ENCODE measurements around the gene SMARCC1.
"Not testable (repeated sequence)": the region's sequence is repeated elsewhere in the genome, so short reads cannot be mapped to it uniquely, and the experiment has no call there.

Gene SMARCC1

GRCh38 chr3:47772047-47772446 lies 9.6 kb downstream of the SMARCC1 start:
- no peak for ATAC-seq
- DNase-seq, result no peak

DNA sequence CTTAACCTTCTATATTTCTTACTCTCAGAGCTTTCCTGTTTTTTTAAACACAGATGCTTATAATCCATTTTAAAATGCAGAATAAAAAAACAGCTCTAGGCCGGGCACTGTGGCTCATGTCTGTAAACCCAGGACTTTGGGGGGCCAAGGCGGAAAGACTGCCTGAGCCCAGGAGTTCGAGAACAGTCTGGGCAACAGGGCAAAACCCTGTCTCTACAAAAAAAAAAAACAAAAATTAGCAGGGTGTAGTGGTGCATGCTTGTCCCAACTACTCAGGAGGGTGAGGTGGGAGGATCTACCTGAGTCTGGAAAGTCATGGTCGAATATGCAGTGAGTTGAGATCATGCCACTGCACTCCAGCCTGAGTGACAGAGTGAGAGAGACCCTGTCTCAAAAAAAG lies 15.5 kb downstream of the SMARCC1 start:
- no peak for DNase-seq
- ATAC-seq, result no peak

GRCh38 chr3:47762233-47762632 lies 19.5 kb downstream of the SMARCC1 start:
- DNase-seq (no peak), ATAC-seq (no peak)

DNA sequence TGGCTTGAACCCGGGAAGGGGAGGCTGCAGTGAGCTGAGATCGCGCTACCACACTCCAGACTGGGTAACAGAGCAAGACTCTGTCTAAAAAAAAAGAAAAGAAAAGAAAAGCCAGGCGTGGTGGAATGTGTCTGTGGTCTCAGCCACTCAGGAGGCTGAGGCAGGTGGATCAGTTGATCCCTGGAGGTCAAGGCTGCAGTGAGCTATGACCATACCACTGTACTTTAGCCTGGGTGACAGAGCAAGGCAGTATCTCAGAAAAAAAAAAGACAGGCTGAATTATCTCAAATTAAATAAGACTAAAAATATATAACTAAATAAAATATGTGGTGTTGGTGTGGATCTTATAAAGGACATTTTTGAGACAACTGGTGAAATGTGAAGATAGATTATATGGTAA lies 20.6 kb downstream of the SMARCC1 start:
- DNase-seq (no peak), ATAC-seq (no peak)

GRCh38 chr3:47760207-47760606 lies 21.5 kb downstream of the SMARCC1 start:
- ATAC-seq, DNase-seq: not testable (repeated sequence)

DNA sequence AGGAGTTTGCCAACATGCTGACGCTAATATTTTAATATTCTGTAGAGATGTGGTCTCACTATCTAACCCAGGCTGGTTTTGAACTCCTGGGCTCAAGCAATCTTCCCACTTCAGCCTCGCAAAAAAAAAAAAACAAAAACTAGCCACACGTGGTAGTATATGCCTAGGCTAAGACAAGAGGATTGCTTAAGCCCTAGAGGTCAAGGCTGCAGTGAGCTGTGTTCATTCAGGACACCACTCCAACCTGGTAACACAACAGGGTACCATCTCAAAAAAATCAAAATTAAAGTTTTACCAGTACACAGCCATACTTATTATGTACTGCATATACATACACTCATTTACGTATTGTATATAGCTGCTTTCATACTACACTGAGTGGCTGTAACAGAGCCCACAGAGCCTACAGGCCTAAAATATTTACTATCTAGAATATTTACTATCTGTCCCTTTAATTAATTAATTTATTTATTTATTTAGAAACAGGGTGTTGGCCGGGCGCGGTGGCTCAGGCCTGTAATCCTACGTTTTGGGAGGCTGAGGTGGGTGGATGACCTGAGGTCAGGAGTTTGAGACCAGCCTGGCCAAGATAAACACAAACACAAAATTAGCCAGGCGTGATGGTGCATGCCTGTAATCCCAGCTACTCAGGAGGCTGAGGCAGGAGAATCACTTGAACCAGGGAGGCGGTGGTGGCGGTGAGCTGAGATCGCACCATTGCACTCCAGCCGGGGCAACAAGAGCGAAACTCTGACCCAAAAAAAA lies 23.2 kb downstream of the SMARCC1 start:
- no peak for DNase-seq

GRCh38 chr3:47752716-47753115 lies 29.0 kb downstream of the SMARCC1 start:
- DNase-seq (no peak), ATAC-seq (no peak)

More for the DNA sequence above, 23.2 kb downstream of the SMARCC1 start:
- no peak for ATAC-seq

GRCh38 chr3:47750811-47751354 lies 30.8 kb downstream of the SMARCC1 start:
- not testable (repeated sequence) for DNase-seq, ATAC-seq

GRCh38 chr3:47747558-47747957 lies 34.1 kb downstream of the SMARCC1 start:
- DNase-seq (no peak), ATAC-seq (no peak)

GRCh38 chr3:47746264-47746663 lies 35.4 kb downstream of the SMARCC1 start:
- no peak for DNase-seq
- no peak for ATAC-seq

DNA sequence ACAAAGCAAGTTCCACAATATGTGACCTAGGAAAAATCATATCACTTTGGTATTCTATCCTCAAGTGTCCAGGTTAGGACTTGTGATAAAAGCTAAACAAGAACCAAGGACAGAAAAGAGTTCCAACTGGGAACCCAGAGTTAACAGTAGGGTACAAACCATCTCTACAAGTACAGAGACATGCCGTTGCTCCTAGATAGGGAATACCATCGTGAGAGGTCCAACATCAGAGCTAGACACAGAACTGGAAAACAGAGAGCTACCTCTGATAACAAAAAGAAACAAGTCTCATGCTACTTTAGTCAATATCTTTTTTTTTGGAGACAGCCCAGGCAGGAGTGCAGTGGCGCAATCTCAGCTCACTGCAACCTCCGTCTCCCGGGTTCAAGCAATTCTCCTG lies 37.8 kb downstream of the SMARCC1 start:
- ATAC-seq, result no peak
- DNase-seq, result no peak

DNA sequence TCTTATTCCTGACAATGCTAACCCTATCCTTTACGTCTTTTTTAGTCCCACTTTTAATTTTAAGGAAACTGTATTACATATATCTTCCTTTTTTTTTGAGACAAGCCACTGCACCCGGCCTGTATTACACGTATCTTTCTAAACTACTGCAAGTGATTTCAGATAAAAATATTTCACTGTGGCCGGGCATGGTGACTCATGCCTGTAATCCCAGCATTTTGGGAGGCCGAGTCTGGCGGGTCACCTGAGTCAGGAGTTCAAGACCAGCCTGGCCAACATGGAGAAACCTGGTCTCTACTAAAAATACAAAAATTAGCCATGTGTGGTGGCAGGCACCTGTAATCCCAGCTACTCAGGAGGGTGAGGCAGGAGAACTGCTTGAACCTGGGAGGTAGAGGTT lies 38.3 kb downstream of the SMARCC1 start:
- ATAC-seq, result not testable (repeated sequence)

DNA sequence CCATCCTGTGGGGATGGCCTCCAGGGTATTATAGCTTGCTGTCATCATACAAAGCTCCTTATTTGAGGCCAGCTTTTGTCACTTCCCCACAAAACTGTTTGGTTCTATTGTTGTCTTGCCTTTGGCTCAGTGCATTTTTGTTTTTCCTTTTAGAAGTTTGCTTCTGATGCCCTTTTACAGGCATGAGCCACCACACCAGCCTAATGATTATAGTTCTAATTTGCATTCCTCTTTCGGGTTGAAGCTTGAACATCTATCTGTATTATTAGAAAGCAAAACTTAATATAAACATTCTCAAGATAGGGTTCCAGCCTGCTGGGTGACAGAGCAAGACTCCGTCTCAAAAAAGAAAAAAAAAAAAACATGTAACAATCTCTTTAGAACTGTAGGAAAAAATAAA lies 39.8 kb downstream of the SMARCC1 start:
- no peak for ATAC-seq
- DNase-seq, result no peak

More for the DNA sequence above, 38.3 kb downstream of the SMARCC1 start:
- not testable (repeated sequence) for DNase-seq

DNA sequence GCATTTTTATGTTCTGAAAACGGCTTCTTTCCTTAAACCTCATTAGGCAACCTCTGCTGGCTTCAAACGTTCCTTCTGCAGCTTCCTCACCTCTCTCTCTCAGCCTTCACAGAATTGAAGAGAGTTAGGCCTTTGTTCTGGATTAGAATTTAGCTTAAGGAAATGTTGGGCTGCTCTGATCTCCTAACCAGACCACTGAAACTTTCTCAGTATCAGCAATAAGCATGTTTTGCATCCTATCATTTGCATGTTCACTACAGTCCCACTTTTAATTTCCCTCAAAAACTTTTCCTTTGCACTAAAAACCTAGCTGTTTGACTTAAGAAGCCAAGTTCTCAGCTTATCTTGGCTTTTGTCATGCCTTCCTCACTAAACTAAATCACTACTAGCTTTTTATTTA lies 49.5 kb downstream of the SMARCC1 start:
- no peak for ATAC-seq

DNA sequence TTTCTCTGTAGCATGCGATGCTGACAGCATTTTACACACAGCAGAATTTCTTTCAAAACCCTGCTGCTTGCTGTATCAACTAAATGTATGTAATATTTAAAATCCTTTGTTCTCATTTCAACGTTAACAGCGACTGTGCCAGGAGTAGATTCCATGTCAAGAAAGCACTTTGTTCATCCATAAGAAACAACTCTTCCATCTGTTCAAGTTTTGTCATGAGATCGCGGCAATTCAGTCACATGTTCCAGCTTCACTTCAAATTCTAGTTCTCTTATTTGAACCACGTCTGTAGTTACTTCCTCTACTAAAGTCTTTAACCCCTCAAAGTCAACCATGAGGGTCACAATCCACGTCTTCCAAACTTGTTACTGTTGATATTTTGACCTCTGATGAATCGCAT lies 50.6 kb downstream of the SMARCC1 start:
- no peak for ATAC-seq
- no peak for DNase-seq

More for the DNA sequence above, 49.5 kb downstream of the SMARCC1 start:
- no peak for DNase-seq

DNA sequence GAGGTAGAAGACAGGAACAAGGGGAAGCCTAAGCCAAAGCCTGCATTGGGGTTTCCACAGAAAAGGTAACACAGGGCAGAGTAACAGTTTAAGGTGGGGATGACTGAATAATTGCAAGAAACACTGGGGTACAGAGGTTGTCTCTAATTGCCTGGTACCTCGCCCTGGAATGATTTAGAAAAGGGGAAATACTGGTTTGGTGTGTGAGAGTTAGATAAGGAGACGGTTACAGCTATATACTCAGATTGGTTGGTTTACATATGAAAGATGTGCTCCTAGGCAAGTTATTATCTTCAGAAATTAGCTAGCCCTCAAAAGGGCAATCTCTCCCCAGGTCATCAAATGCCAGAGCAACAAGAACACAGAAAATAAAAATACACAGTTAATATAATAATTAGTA lies 58.8 kb downstream of the SMARCC1 start:
- no peak for ATAC-seq
- DNase-seq, result no peak

- not testable (repeated sequence) for ATAC-seq, DNase-seq
Observed at GRCh38 chr3:47717448-47717847, 64.2 kb downstream of the SMARCC1 start.

GRCh38 chr3:47716656-47717055 lies 65.0 kb downstream of the SMARCC1 start:
- ATAC-seq (no peak), DNase-seq (no peak)

DNA sequence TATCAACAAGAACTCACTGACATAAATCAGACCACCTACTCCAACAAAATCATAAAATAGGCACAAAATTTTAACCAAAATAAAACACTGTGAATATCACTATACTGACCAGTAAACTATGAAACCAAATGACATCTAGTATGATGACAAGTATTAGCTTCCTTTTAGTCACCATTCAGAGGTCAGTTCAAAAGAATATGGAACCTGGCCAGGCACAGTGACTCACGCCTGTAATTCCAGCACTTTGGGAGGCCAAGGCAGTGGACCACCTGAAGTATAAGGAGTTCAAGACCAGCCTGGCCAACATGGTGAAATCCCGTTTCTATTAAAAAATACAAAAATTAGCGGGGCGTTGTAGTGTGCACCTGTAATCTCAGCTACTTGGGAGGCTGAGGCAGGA lies 65.8 kb downstream of the SMARCC1 start:
- no peak for DNase-seq
- no peak for ATAC-seq

GRCh38 chr3:47714606-47715005 lies 67.1 kb downstream of the SMARCC1 start:
- DNase-seq (no peak), ATAC-seq (no peak)

- no peak for ATAC-seq
Observed at GRCh38 chr3:47713655-47714054, 68.0 kb downstream of the SMARCC1 start.

DNA sequence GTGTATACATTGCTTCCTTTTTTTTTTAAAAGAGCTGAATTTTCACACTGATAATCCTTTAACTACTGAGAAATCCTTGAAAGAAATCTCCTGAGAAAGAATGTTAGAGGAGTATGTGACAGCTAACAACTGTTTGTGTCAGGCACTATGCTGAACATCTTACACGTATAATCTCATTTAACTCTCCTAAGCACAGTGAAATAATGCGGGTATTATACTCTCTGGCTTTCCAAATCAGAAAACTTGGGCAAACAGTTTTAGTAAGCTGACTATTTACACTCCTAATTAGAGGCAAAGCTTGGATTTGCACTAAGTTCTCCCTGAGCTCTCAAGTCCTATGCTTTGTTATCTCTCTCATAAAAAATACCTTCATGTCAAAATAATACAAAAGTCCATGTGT lies 69.3 kb downstream of the SMARCC1 start:
- ATAC-seq (no peak), DNase-seq (no peak)

More at GRCh38 chr3:47713655-47714054, 68.0 kb downstream of the SMARCC1 start:
- DNase-seq, result no peak

GRCh38 chr3:47711596-47711995 lies 70.1 kb downstream of the SMARCC1 start:
- ATAC-seq (no peak), DNase-seq (no peak)

DNA sequence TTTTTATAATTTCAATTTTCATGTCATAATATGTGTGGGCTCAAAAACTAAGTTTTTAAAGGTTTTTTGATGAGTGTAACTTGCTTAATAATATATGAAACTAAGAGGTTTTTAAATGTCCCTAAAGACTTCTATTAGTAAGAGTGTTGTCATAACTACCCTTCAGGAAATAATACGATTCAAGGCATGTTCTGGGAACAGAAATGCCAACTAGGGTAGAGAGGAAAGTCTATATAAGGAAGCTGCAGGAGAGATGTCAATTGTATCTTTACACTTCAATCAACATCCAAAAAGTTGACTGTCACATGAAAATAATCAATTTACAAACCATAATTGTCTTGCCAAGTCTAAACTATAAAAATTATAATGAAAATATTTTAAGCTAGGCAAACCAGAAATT lies 76.3 kb downstream of the SMARCC1 start:
- ATAC-seq (no peak), DNase-seq (no peak)

All from stimulated activated naive CD8-positive, alpha-beta T cell treated with anti-CD3 and anti-CD28 coated beads, Interleukin-15, Interleukin-2, amounts not matched to agents 100 U/mL and 50 U/mL, for 24 hours (primary cell).